ENCODE results near the gene IQSEC1.

- no peak for TF ChIP-seq GATA2 (IDR thresholded peaks at IDR 0.05; ENCODE audit: low read depth, low read length)
- no peak for TF ChIP-seq GATA3 (IDR thresholded peaks at IDR 0.05; ENCODE audit: low read depth, low read length)
Measured at GRCh38 chr3:13080591-13080990, 7.4 kb upstream of the IQSEC1 start.
